NCI-H510A (cell line): ENCODE data around the gene EDRF1.

Experiments used
- DNase-seq: peaks from one replicate; lab custom pipeline; 2025; lab: John Stamatoyannopoulos, UW

EDRF1 gene

DNA sequence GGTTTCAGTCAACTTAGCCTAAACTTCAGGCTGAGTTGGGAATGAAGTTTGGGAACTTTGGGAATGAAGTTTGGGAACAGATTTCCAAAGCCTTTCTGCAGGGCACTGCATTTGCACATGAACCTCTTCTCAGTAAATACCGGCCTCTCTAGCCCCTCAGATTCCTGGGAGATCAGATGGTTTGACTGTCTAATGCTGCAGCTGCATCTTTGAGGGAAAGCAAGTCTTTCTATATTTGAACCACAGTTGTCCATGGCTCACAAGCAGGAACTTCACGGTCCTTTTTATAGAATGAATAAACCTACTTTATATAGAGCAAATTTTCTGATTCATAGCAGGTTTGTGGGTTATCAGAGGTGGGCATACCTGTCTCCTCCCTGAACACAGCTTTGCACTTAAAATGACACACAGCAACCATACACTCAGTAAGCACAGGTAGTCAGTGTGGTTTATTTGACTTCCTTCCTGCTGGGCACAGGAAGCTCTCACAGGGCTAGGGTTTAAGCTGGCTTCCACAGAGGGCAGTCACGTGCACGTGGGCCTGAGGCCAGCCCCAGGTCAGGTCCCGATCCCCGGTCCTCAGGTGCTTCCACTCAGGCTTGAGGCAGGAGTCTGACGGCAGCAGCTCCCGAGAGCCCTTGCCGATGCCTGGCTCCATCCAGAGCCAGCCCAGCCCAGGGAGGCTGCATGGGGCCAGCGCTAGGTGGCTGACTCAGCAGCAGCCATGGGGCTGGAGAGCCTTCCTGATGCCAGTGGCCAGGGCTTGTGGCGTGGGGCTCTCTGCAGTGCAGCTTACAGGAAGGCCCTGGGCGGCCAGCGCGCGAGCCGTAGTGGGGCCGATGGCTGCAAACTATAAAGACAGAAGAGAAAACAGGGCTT, 68.9 kb downstream of the EDRF1 start:
- no peak for DNase-seq

DNA sequence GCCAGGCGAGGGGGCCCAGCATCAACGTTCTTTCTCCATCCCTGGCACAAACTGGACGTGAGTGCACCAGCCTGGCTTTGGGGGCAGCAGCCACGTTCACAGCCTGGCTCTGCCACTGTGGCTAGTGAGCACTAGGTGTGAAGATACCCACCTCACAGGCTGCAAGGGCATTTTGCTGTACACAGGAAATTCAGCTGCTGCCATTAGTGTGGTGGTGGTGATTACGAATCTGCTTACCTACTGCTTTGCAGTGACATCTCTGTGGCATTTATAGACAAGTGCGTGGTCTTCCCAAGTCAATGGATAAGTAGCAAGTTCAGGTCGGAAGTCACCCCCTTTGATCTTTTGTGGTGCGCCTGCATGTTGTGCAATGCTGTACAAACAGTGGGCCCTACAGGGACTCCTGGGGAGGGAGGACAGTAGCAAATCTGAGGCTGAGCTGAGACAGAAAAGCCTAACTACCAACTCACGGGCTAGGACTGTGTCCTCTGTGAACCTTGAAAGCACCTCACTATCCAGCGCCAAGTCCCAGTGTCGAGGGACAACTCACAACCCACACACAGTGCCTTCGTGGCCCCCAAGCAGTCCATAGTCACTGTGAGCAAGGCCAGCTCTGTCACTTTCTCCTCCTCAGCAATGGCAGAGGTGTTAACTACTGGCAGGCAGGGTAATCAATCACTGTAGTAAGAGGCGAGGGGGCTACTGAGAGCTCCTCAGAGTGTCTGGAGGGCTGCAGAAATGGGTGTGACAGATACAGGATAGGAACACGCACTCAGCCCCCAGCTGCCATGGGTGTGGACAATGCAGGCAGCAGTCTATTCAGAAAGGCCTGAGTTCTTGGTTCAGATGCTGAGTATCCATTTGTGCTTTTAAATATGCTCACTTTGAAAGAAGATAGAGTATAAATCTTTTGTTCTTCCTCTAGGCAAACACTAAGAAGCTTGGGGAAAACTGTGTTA, 73.1 kb downstream of the EDRF1 start:
- no peak for DNase-seq

DNA sequence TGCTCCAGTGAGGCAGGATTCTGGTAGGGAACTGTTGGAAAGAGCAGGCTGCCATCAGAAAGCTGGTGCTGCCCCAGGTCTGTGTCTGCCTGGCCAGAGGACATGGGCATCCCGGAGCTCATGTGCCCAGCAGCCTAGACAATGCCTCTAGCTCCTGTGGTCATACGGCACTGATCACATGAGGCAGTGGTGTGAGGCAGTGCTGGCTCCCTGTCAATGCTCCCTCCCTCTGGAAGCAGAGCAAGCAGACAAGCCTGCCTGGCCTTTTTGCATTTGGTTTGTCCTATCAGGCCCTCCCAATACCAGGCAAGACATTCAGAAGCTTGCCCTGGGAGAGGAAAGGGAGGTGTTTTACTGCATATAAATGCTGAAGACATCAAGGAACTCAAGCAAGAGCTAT, 75.6 kb downstream of the EDRF1 start:
- no peak for DNase-seq

DNA sequence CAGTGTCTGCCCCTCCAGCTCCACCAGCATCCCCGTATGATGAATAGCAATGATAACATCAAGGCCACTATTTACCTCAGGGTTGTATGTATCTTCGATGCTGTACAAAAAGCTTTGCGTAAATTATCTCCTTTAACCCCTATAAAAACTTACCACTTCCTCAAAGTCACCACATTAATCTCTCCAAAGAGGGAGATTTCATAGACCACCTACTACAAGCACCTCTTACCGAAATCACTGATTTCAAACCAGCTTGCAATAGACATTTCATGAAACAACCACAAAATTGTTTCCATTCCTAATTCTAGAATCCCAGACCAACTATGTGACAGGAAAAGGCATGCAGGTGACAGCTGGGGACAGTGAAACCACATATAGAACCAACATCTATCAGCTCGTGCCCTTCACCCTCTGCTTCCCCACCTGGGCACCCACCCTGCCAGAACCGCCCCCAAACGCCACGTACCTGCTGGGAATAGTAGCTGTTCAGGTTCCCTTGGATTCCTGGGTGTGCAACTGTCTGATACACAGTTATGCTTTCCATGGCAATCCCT, 76.2 kb downstream of the EDRF1 start:
- DNase-seq = no peak

DNA sequence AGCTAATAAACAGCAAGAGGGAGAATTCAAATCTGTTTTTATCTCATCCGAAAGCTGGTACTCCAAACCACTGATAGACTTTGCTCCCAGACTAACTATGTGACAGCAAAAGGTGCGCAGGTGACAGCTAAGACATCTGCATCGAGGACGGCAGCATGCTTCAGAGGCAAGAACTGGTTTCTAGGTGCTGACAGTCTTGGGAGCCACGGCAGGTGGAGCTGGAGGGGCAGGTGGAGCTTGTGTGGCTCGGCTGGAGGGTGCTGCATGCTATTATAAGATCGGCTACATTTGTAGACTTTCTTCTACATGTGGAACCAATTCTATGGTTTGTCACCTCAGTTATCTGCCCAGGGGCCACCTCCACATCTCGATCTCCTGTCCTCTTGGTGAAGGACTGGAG, 77.9 kb downstream of the EDRF1 start:
- no peak for DNase-seq

DNA sequence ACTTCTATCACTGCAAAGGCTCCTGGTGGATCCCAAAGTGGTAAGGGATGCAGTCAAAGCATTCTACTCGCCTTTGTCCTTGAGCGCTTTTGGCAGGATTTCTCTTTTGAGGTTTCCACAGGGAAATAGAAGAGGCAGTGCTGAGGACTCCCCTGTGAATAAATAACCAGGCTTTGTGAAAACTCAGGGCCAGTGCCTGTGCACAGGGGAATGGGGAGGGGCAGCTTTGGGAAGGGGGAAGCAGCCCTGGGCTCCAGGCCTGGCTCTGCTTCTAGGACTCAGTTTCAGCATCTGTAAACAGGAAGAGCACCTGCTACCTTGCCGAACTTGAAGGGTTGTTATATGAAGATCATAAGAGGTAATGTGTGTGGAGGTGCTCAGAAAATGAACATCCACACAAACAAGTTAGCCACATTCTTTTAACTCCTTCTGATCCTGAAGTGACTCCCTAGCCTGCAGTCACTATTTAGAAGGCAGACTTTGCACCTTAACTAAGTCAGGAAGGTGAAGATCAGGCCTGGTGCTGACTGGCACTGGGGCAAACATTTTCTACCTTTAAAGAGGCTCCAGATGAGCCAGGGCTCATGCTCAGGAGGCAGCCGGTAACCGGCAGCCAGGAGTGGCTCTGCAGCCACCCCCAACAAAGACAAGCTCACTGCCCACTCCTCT, 78.6 kb downstream of the EDRF1 start:
- no peak for DNase-seq

DNA sequence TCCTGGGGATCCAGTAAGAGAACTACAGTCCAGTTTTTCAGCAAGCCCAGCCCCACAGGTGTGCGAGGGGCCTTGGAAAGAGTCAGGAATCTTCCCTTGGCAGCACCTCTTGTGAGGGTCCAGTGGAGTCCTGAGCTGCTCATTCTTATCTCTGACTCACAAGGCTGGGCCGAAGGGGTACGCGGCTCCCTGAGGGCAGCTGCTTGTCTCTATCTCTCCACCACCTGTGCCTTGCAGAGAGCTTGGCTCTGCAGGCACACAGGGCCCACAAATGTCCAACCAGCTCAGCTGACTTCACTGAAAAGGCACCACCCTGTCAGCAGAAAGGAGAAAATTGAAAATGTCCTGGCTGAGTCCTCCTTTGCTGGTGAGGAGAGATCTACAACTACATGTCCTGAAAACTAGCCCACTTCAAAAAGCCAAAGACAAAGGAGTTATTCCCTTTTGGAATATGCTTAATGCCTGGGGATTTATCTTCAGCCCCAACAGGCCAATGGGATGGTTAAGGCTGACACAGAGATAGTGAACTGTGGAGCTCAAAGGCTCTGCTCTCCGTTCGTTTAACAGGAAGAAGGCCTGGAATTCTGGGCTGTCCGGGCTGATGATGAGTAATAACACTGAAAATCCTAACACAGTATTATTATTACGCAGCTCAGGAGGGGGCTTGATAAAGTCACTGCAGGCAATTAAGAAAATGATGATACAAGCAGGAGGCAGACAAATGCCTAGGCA, 80.1 kb downstream of the EDRF1 start:
- DNase-seq = no peak

DNA sequence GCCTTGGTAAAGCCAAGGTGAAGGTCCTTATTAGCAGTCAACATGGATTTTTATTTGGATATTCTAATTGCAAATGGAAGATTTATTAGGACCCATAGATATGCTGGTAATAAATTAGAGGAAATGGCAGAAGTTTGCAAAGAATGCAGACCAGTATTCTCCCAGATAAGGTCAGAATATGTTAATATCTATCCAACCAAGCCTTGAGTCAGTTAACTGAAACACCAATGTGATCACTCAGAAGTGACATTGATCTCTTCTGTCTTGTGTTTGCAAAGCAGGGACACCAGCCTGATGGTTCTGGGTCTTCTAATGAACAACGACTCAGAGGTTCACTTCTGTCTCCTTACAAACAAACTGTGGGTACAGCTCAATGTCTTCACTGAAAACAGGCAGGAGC, 82.1 kb downstream of the EDRF1 start:
- no peak for DNase-seq

DNA sequence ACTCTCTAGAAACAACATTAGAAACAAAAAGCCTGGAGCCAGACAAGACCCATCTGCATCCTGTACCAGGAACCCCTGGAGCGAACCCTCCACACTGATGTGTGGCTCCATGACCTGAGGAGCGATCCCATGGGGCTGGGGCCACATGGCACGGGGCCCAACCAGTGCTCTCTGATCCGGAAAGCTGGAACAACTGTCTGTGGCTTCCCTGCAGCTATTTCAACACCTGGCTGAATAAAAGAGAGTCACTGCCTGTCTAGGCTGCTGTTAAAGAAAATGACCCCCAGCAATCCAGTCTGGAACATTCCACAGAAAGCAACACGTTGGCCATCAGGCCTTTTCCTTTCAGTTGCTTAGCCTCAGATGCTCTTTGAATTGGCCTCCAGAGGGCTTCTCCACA, 82.6 kb downstream of the EDRF1 start:
- DNase-seq = no peak

DNA sequence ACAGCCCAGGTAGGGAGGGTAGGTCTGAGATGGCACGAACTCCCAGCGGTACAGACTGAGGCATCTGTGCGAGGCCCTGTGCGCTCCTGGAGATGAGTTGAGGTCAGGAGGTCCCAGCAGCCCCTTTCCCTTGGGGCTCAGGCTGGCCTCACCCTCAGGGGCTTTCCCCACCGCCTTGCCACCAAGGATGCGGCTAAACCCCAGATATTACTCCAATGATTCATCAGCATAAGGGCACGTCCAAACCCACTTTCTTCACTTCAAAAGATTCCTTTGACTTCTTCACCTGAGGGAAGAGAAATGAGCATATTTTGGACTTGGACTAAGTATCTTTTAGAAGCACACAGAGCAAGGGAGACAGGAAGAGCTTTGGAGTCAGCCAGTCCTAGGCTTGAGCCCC, 83.2 kb downstream of the EDRF1 start:
- no peak for DNase-seq

DNA sequence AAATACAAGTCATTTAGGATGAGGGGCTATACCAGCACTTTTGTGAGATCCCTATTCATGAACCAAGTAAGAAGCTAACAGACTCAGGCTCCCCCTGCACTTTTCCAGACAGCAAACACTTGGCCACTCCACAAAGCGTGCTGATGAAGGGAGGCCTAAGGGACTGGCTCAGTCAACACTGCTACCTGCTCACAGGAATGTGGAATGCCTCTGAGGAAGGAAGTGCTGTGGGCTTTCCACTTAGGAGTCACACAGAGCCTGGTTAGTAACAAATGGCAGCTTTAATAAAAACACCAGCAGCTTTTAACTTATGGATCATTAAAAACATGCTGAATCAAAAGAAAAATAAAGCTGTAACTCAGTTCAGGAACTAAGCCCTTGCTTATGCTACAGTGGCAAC, 88.5 kb downstream of the EDRF1 start:
- DNase-seq = no peak

DNA sequence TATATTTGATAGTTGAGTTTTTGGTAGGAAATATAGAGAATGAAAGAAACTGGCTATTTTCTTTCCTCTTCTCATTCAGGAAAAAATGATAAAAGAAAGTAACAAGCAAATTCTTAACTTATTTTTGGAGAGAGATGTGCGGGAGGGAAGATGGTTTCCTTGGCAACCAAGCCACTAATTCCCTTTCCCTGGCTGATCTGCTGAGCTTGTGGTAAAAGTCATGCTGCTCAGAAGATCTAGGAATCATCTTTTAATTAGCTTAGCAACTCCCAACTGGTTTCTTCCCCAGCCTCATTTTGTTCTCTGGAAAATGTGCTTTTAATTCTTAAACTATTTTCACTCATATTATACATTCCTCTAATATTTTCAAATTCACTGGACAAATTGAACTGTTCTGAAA, 91.7 kb downstream of the EDRF1 start:
- no peak for DNase-seq

DNA sequence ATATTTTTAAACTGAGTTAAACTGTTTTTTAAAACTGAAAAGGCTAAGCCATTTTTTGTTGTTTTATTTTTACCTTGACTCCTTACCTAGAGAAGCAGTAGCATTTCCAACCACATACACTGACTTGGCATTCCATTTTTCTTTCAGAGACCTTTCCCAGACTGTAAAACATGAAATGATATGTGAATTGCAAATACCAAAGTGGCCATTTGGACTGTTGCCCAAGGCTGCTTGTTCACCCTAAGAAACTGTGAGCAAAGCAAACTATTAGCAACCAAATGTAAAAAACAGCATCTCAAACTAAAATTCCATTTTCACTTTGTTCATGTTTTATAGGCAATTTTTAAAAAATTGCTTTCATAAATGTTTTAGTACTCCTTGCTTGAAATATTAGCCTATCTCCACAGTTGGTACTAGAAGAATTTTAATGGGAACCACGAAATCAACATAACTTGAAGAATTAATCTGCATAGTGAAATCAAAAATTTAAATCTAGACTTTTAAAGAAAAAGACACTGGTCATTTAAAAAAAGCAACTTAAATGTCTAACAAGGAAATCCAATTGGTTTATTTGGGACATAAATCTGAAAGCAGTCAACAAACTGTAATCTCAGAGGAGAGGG, 92.7 kb downstream of the EDRF1 start:
- DNase-seq = no peak
